GM23338 (cell line): Measurements from ENCODE around the gene CDC42BPB. TPM values are rescaled to one million over a fixed set of nuclear protein-coding genes. Genes with fewer than 3 reads are reported as not detected.

Source experiments
- CREB1 ChIP-seq: fragments of 250-450 bp; sonication (Bioruptor Pico); IDR thresholded peaks from 2 replicates; pipeline ENCODE4 v1.5.0; 2020; ENCODE audit warnings: low read depth, mild to moderate bottlenecking, moderate library complexity
- CTCF ChIP-seq, 2 experiments: fragments of 200-600 bp in 1 of 2; sonication (generic) in 1 of 2; conservative IDR thresholded peaks; 2 replicates each; pipeline versions ENCODE4 v1.5.1 to v1.6.1; 2016 to 2017; ENCODE audit warnings: antibody characterized with exemption in 2 of 2, low read depth in 2 of 2, mild to moderate bottlenecking in 2 of 2, moderate library complexity in 1 of 2
- EZH2 ChIP-seq: fragments of 200-600 bp; sonication (generic); IDR thresholded peaks from one replicate; pipeline ENCODE4 v1.8.0; 2017; ENCODE audit warnings: antibody characterized with exemption, mild to moderate bottlenecking, low read depth; ENCODE audit not compliant: unreplicated experiment
- NANOG ChIP-seq: IDR thresholded peaks from 2 replicates; pipeline ENCODE4 v1.6.1; 2016; ENCODE audit warnings: antibody characterized with exemption, borderline replicate concordance
- POLR2AphosphoS5 ChIP-seq: IDR thresholded peaks from 2 replicates; pipeline ENCODE4 v1.6.1; 2016; ENCODE audit warnings: antibody characterized with exemption, low read depth
- REST ChIP-seq: IDR thresholded peaks from one replicate; pipeline ENCODE4 v1.6.1; 2018; ENCODE audit warnings: antibody characterized with exemption; ENCODE audit not compliant: unreplicated experiment
- ZNF331 ChIP-seq: fragments of 250-450 bp; sonication (Bioruptor Pico); IDR thresholded peaks from 2 replicates; pipeline ENCODE4 v1.5.0; 2020; ENCODE audit warnings: low read depth, mild to moderate bottlenecking, moderate library complexity
- ZNF462 ChIP-seq: fragments of 250-450 bp; sonication (Bioruptor Pico); IDR thresholded peaks from 2 replicates; pipeline ENCODE4 v1.5.0; 2020; ENCODE audit warnings: mild to moderate bottlenecking, moderate library complexity
- polyA plus RNA-seq: library from polyadenylated mRNA; unstranded; fragments of >200 nt; fragmentation: Nextera tagmentation; extraction: Ambion mirVana; gene quantifications from 2 replicates; pipeline ENCODE4 v1.2.1, GENCODE V29; 2016
- total RNA-seq: library from RNA; depleted of rRNA; stranded (reverse); fragments of >200 nt; shearing (Covaris generic); gene quantifications from 2 replicates; pipeline ENCODE4 v1.2.3, GENCODE V29; 2014

Gene CDC42BPB
- total and polyA plus RNA-seq, 2 experiments from 2014 or later, result 12.3 to 127 TPM

GRCh38 chr14:102917056-102917385 is 140.3 kb downstream of the CDC42BPB start (continued):
- TF ChIP-seq ZNF462 (CRISPR knock-in tag) (no peak), CTCF (conservative IDR thresholded peaks at IDR 0.05; ENCODE audit: low read depth in 2 of 2) (no peak), POLR2AphosphoS5 (no peak), ZNF331 (no peak), REST (no peak), NANOG (no peak), EZH2 (no peak), CREB1 (CRISPR knock-in tag) (no peak)
